Lung (tissue), 12 donors: ENCODE data around the gene PANK4. TPM values are rescaled to one million over a fixed set of nuclear protein-coding genes. Genes with fewer than 3 reads are reported as not detected.
A peak's percentile ranks its signal among the peaks of the same experiment; 100 is the strongest.

ENCODE experiments used
- ATAC-seq: fragments of 200-7000 bp; cut with Tn5 transposase; one replicate; pipeline ENCODE4 v1.9.1; 2020; ENCODE audit warnings: moderate number of reproducible peaks; ENCODE audit not compliant: insufficient read depth, low FRiP score
- DNase-seq, 3 donors: peaks; one replicate each; pipeline ENCODE4 v3.0.0-alpha.2; 2013 to 2017
- H3K27ac ChIP-seq, 2 donors: one replicate each; pipeline ENCODE4 v1.5.1; 2013; ENCODE audit warnings: mild to moderate bottlenecking in 2 of 2, moderate library complexity in 2 of 2, control low read depth in 1 of 2, inconsistent platforms in 1 of 2, low read depth in 1 of 2, low read length in 1 of 2
- H3K27me3 ChIP-seq, 3 donors: one replicate each; pipeline ENCODE4 v1.5.1; 2013; ENCODE audit warnings: low read length in 2 of 3; ENCODE audit not compliant: control insufficient read depth in 3 of 3, insufficient read depth in 3 of 3
- H3K36me3 ChIP-seq, 4 donors: one replicate each; pipeline ENCODE4 v1.5.1; 2013; ENCODE audit warnings: low read length in 4 of 4, mild to moderate bottlenecking in 1 of 4, moderate library complexity in 1 of 4; ENCODE audit not compliant: control insufficient read depth in 4 of 4, insufficient read depth in 4 of 4
- H3K4me1 ChIP-seq, 5 donors: one replicate each; pipeline ENCODE4 v1.5.1; 2013; ENCODE audit warnings: low read length in 5 of 5, mild to moderate bottlenecking in 2 of 5, moderate library complexity in 1 of 5; ENCODE audit not compliant: control insufficient read depth in 5 of 5, insufficient read depth in 5 of 5
- H3K4me3 ChIP-seq: one replicate; pipeline ENCODE4 v1.5.1; 2013; ENCODE audit warnings: mild to moderate bottlenecking, control low read depth, moderate library complexity
- H3K9ac ChIP-seq, 2 donors: one replicate each; pipeline ENCODE4 v1.5.1; 2013; ENCODE audit warnings: low read length in 2 of 2, control low read depth in 1 of 2; ENCODE audit not compliant: insufficient read depth in 1 of 2
- H3K9me3 ChIP-seq, 4 donors: one replicate each; pipeline ENCODE4 v1.5.1; 2013; ENCODE audit warnings: low read length in 3 of 4, mild to moderate bottlenecking in 1 of 4, moderate library complexity in 1 of 4; ENCODE audit not compliant: control insufficient read depth in 4 of 4, insufficient read depth in 3 of 4
- CTCF ChIP-seq: IDR thresholded peaks from 2 replicates; pipeline ENCODE4 v1.5.1; 2012; ENCODE audit warnings: mild to moderate bottlenecking; ENCODE audit errors: control extremely low read depth, extremely low read depth
- WGBS, 2 donors: extraction: QIAGEN DNeasy Blood & Tissue Kit; methylation state at CpG; one replicate each; pipeline ENCODE4 v1.1.7; 2013; 5-methylcytosine and 5-hydroxymethylcytosine counted together
- polyA plus RNA-seq, 2 donors: library from polyadenylated mRNA; stranded (reverse); fragments of 200-250 nt; gene quantifications; one replicate each; pipeline ENCODE4 v1.2.1, GENCODE V29; 2013
- total RNA-seq, 2 donors: library from RNA; depleted of rRNA in 1 of 2; stranded (reverse); fragments of >200 nt in 1 of 2; gene quantifications; one replicate each; pipeline ENCODE4 v1.2.1, GENCODE V29; 2014 to 2021
- donor health status: control.
- donor health status: control.
- donor health status: Bipolar disorder and iron deficiency.
- donor health status: healthy.
- donor health status: DM: yes; HTN: yes; CAD: no.

The PANK4 gene
- total and polyA plus RNA-seq, 4 donors = 17.6 to 36.3 (median 21.7) TPM

GRCh38 chr1:2561446-2561845 is 35.0 kb upstream of the PANK4 start:
- ATAC-seq = no peak
- Histone ChIP-seq H3K27ac (no peak overlapping the region), H3K9ac (no peak overlapping the region), H3K27me3 (no peaks in the 10 kb centered on the region), H3K36me3 (peaks cover 0 to 55% (median 0%) of the 10 kb centered on the region in 4 donors), H3K9me3 (no peaks in the 10 kb centered on the region), H3K4me3 (no peak overlapping the region), H3K4me1 (peaks cover 0 to 19% (median 8%) of the 10 kb centered on the region in 5 donors)
- TF ChIP-seq CTCF = no peak
- 90 to 91% methylated on average over 11 of the region's 11 CpGs for WGBS, 2 donors
- no peak for DNase-seq

- Histone ChIP-seq H3K27ac (no peak overlapping the region), H3K9ac (no peak overlapping the region), H3K4me3 (no peak overlapping the region), H3K4me1 (peaks cover 0 to 22% (median 14%) of the 10 kb centered on the region in 5 donors), H3K36me3 (peaks cover 0 to 55% (median 0%) of the 10 kb centered on the region in 4 donors), H3K27me3 (no peaks in the 10 kb centered on the region), H3K9me3 (no peaks in the 10 kb centered on the region)
- no peak for ATAC-seq
- WGBS, 2 donors = 93 to 98% methylated on average over 13 to 15 of the region's 15 CpGs
- peak in 1 of 3 donors; percentile 12 for DNase-seq
- no peak for TF ChIP-seq CTCF
Measured at GRCh38 chr1:2560299-2561073, 34.1 kb upstream of the PANK4 start.

GRCh38 chr1:2559509-2560298 is 33.3 kb upstream of the PANK4 start:
- Histone ChIP-seq H3K4me3 (no peak overlapping the region), H3K27me3 (no peaks in the 10 kb centered on the region), H3K9ac (no peak overlapping the region), H3K4me1 (peaks cover 0 to 30% (median 16%) of the 10 kb centered on the region in 5 donors), H3K27ac (no peak overlapping the region), H3K9me3 (no peaks in the 10 kb centered on the region), H3K36me3 (peaks cover 0 to 55% (median 0%) of the 10 kb centered on the region in 4 donors)
- DNase-seq (peak in 1 of 3 donors; percentile 23), ATAC-seq (no peak)
- WGBS, 2 donors = 81 to 82% methylated on average over 35 of the region's 35 CpGs
- TF ChIP-seq CTCF = no peak
